Activated naive CD4-positive, alpha-beta T cell treated with anti-CD3 and anti-CD28 coated beads for 36 hours (primary cell): ENCODE results near the gene GNB4. TPM values are rescaled to one million over a fixed set of nuclear protein-coding genes. Genes with fewer than 3 reads are reported as not detected.

Source experiments
- CTCF ChIA-PET: fragments of 350-600 bp; sonication (Branson Sonifier 250); formaldehyde crosslinking; loops from one replicate; lab custom pipeline; 2021; ENCODE audit warnings: antibody characterized with exemption; lab: Charles Lee
- DNase-seq: peaks from one replicate; pipeline ENCODE4 v3.0.0-alpha.2; 2020
- H3K27ac Mint-ChIP-seq: one replicate; pipeline ENCODE4 v1.8.0; 2021; ENCODE audit warnings: mild to moderate bottlenecking, mixed read lengths
- H3K27me3 Mint-ChIP-seq: one replicate; pipeline ENCODE4 v1.8.0; 2021; ENCODE audit warnings: low read depth, mixed read lengths
- H3K36me3 Mint-ChIP-seq: one replicate; pipeline ENCODE4 v1.8.0; 2021; ENCODE audit warnings: low read depth, mixed read lengths
- H3K4me1 Mint-ChIP-seq: one replicate; pipeline ENCODE4 v1.8.0; 2021; ENCODE audit warnings: low read depth, mixed read lengths
- H3K4me3 Mint-ChIP-seq: one replicate; pipeline ENCODE4 v1.8.0; 2021; ENCODE audit warnings: mild to moderate bottlenecking, moderate library complexity, mixed read lengths
- H3K9me3 Mint-ChIP-seq: one replicate; pipeline ENCODE4 v1.8.0; 2021; ENCODE audit warnings: mixed read lengths
- intact Hi-C: fragments of 100-400 bp; cut with micrococcal nuclease; formaldehyde crosslinking; loops from one replicate; pipeline ENCODE4 v1.15.1; 2023
- total RNA-seq, 2 experiments: library from RNA; stranded (reverse); gene quantifications; one replicate each; pipeline ENCODE4 v1.2.3, GENCODE V29; 2021

The GNB4 gene
- total RNA-seq, 2 experiments from 2014 or later = 0.26 to 0.74 TPM

DNA sequence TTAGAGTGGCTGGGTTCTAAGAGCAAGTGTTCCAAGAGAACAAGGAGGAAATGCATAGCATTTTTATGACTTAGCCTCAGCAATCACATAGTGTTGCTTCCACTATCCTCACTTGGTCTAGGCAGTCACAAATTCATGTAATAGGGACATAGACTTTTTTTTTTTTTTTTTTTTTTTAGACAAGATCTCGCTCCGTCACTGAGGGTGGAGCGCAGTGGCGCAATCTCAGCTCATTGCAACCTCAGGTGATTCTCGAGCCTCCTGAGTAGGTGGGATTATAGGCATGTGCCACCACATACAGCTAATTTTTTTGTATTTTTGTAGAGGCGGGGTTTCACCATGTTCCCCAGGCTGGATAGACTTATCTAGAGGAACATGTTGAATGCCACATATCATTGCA is 4.7 kb upstream of the GNB4 start:
- Mint-ChIP-seq H3K4me3 (no peak overlapping the region), H3K36me3 (no peaks in the 10 kb centered on the region), H3K4me1 (peaks cover 4% of the 10 kb centered on the region), H3K27ac (no peak overlapping the region), H3K27me3 (peaks cover 45% of the 10 kb centered on the region), H3K9me3 (no peaks in the 10 kb centered on the region)
- no peak for DNase-seq
- CTCF ChIA-PET = interaction anchor here (0.7 kb wide), 1 partner anchor 92 kb away, joined by 4 read pairs; no protein-coding TSS in a partner anchor
- intact Hi-C loops = no loop called here

DNA sequence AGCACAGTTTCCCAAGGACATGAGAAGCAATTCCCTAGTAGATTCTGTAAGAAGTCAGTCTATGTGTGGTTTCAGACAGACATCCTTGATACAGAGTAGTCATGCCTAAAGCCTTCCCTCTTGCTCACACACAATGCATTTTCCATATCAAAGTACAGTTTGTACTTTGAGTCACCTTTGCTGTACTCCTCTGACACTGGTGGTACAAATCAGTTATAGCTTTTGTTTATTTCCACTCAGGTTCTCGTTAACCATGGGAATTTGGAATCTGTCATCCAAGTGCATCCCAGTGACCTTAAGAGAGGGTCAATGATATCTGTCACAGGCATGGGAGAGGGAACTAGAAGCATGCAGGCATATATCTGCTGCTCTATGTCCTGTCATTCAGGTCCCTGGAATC is 3.6 kb upstream of the GNB4 start:
- intact Hi-C loops = loop anchor here (5.0 kb wide), 1 partner anchor 438 kb away; no protein-coding TSS in a partner anchor
- CTCF ChIA-PET = no interaction called here

DNA sequence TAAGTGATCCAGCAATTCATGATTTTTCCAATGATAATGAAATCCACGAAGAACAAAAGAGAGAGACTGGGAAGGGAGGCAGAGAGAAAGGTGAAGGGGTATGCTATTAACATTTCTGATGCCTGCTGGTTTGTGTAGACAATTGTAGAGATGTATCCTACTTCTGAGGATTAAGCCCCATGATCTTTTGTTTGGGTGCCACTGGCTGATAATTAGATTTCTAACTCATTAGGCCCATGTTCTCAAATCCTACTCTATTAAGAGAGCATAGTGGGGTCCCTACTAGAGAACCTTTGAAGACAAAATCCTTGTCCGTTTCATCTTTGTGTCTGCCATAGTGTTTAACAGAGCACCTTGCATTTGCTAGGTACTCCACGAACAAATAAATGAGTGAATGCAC is 2.7 kb upstream of the GNB4 start:
- Mint-ChIP-seq H3K4me1 (peaks cover 13% of the 10 kb centered on the region), H3K4me3 (no peak overlapping the region), H3K36me3 (no peaks in the 10 kb centered on the region), H3K27me3 (peaks cover 63% of the 10 kb centered on the region), H3K27ac (no peak overlapping the region), H3K9me3 (no peaks in the 10 kb centered on the region)
- intact Hi-C loops = loop anchor here (5.0 kb wide), 1 partner anchor 437 kb away; no protein-coding TSS in a partner anchor
- CTCF ChIA-PET = interaction anchor here (1.1 kb wide), 1 partner anchor 8 kb away, joined by 4 read pairs; no protein-coding TSS in a partner anchor
- no peak for DNase-seq

More for the DNA sequence above, 3.6 kb upstream of the GNB4 start:
- Mint-ChIP-seq H3K27ac (no peak overlapping the region), H3K27me3 (peaks cover 54% of the 10 kb centered on the region), H3K9me3 (no peaks in the 10 kb centered on the region), H3K4me1 (peaks cover 13% of the 10 kb centered on the region), H3K4me3 (no peak overlapping the region), H3K36me3 (no peaks in the 10 kb centered on the region)
- DNase-seq = no peak

DNA sequence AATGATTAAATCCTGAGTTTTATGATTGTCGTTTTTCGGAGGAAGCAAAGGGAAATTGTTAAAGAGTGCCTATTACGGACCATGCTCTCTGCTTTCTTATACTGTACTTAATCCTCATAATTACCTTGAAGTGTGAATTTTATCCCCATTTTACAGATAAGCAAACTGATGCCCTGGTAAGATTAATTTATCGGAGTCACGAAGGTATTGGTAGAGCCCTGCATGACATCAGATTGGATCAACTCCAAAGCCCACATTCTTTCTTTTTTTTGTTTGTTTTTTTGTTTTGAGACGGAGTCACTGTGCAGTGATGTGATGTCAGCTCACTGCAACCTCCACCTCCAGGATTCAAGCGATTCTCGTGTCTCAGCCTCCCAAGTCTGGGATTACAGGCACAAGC is 1.6 kb upstream of the GNB4 start:
- Mint-ChIP-seq H3K4me3 (no peak overlapping the region), H3K9me3 (no peaks in the 10 kb centered on the region), H3K36me3 (no peaks in the 10 kb centered on the region), H3K27ac (no peak overlapping the region), H3K4me1 (peaks cover 13% of the 10 kb centered on the region), H3K27me3 (peaks cover 67% of the 10 kb centered on the region)
- intact Hi-C loops = loop anchor here (5.0 kb wide), 1 partner anchor 436 kb away; no protein-coding TSS in a partner anchor
- CTCF ChIA-PET = interaction anchor here (1.1 kb wide), 1 partner anchor 10 kb away, joined by 4 read pairs; no protein-coding TSS in a partner anchor
- no peak for DNase-seq

DNA sequence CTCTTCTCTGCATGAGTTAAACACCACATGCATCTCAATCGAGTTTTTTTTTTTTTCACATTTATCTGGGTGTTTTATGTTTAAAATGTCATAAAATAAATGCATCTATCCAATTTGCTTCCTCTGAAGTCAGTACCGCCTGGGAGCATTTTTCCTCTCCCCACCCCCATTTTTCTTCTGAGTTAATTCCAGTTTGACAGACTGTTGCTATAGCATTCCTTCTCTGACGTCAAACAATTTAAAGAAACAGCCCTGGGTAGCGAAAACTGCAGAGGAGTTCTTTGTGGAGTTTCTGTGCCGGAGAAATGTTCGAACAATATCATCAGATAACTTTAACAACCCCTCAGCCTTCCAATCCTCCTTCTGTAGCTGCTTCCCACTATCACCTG is 900 bp upstream of the GNB4 start:
- CTCF ChIA-PET = no interaction called here
- no peak overlapping the region for H3K27ac Mint-ChIP-seq
- H3K27me3 Mint-ChIP-seq = peaks cover 69% of the 10 kb centered on the region
- intact Hi-C loops = loop anchor here (5.0 kb wide), 1 partner anchor 435 kb away; no protein-coding TSS in a partner anchor
- peaks cover 13% of the 10 kb centered on the region for H3K4me1 Mint-ChIP-seq
- DNase-seq = no peak
- peak overlapping the region; percentile 70 for H3K4me3 Mint-ChIP-seq
- no peaks in the 10 kb centered on the region for H3K36me3 Mint-ChIP-seq
- H3K9me3 Mint-ChIP-seq = no peaks in the 10 kb centered on the region

DNA sequence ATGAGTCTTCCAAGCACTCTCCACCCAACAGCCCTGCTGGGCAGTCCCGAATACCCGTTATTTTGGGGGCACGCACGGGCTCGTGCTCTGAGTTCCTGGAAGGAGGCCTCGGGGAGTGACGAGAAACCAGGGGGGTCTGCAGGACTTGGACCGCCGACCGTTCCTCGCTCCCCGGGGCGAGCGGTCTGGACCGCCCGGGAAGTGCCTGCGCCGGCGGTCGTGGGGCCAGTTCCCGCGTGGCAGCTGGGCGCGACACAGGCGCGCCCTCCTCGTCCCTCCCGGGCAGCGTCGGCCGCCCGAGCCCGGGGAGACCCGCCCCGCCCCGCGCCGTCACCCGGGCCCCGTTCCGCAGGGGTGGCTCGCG is 387 bp downstream of the GNB4 start:
- H3K27me3 Mint-ChIP-seq = peaks cover 68% of the 10 kb centered on the region
- H3K4me1 Mint-ChIP-seq = peaks cover 13% of the 10 kb centered on the region
- no peak overlapping the region for H3K27ac Mint-ChIP-seq

DNA sequence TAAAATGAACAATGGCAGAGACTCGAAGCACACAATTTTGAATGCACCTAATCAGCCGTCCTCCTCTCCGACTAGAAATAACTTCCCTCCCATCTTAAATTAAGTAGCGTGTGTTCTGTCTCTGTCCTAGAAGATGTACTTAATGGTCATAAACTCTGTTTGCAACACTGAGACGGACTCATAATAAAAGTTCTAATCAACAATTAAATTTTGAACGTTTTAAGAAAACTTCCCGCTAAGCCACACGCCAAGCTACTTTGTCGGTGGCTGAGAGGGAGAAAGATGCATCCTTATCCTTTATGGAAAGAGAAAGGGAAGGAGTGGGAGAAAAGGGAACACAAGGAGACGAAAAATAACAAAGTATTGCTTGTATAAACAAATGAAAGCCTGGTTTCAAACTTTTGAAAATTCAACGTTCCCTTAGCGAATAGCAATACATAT is 989 bp downstream of the GNB4 start:
- Mint-ChIP-seq H3K9me3 (no peaks in the 10 kb centered on the region), H3K4me1 (peaks cover 13% of the 10 kb centered on the region), H3K36me3 (no peaks in the 10 kb centered on the region), H3K27me3 (peaks cover 64% of the 10 kb centered on the region), H3K27ac (no peak overlapping the region), H3K4me3 (peak overlapping the region; percentile 68)
- intact Hi-C loops = loop anchor here (1.0 to 5.0 kb wide), 3 partner anchors 103 to 433 kb away; partner anchors contain the start of genes MFN1 and ZNF639
- no peak for DNase-seq
- CTCF ChIA-PET = interaction anchor here (0.7 kb wide), 1 partner anchor 101 kb away, joined by 3 read pairs; no protein-coding TSS in a partner anchor

More for the DNA sequence above, 387 bp downstream of the GNB4 start:
- Mint-ChIP-seq H3K36me3 (no peaks in the 10 kb centered on the region), H3K9me3 (no peaks in the 10 kb centered on the region), H3K4me3 (peak overlapping the region; percentile 68)
- CTCF ChIA-PET = no interaction called here
- intact Hi-C loops = loop anchor here (1.0 to 5.0 kb wide), 3 partner anchors 104 to 434 kb away; partner anchors contain the start of genes MFN1 and ZNF639
- DNase-seq = no peak

DNA sequence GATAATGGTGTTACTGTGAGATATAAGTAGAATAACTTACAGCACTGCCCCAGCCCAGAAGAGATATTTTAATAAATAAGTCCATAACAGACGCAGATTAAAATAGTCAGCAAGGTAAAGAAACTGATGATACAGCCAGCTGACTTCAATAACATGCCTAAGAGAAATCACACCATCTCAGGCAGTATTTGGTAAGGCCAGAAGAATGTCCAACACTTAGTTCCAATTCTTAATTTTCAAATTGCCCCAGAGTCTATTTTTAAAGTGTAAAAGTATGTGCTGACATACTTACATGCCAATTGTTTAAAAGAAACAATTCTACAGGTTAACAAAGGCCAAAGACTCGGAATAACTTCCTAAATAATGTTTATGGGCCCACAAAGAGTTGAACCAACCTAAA is 1.6 kb downstream of the GNB4 start:
- CTCF ChIA-PET = interaction anchor here (0.5 to 0.7 kb wide), 2 partner anchors 65 to 102 kb away, joined by 3 to 4 read pairs; no protein-coding TSS in a partner anchor

DNA sequence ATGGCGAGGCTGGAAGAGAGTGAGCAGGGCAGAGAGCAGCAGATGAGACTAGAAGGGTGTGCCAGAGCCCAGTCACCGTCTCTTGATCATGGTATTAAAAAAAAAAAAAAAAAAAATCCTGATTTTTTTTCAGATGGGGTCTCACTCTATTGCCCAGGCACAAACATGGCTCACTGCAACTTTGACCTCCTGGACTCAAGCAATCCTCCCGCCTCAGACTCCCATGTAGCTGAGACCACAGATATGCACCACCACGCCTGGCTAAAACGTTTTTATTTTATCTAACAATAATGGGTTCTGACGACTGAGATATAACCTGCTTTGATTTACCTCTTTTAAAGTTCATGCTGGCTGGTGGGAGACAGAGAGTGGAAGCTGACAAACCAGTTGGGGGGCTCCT is 4.0 kb downstream of the GNB4 start:
- no peak overlapping the region for H3K4me3 Mint-ChIP-seq
- CTCF ChIA-PET = no interaction called here
- no peak for DNase-seq
- H3K36me3 Mint-ChIP-seq = no peaks in the 10 kb centered on the region
- no peak overlapping the region for H3K27ac Mint-ChIP-seq
- peaks cover 13% of the 10 kb centered on the region for H3K4me1 Mint-ChIP-seq
- H3K9me3 Mint-ChIP-seq = no peaks in the 10 kb centered on the region
- intact Hi-C loops = no loop called here
- peaks cover 52% of the 10 kb centered on the region for H3K27me3 Mint-ChIP-seq

More for the DNA sequence above, 1.6 kb downstream of the GNB4 start:
- Mint-ChIP-seq H3K4me1 (peaks cover 13% of the 10 kb centered on the region), H3K27ac (no peak overlapping the region), H3K9me3 (no peaks in the 10 kb centered on the region), H3K36me3 (no peaks in the 10 kb centered on the region), H3K4me3 (no peak overlapping the region), H3K27me3 (peaks cover 65% of the 10 kb centered on the region)
- intact Hi-C loops = loop anchor here (1.0 to 5.0 kb wide), 3 partner anchors 102 to 432 kb away; partner anchors contain the start of genes MFN1 and ZNF639
- no peak for DNase-seq

DNA sequence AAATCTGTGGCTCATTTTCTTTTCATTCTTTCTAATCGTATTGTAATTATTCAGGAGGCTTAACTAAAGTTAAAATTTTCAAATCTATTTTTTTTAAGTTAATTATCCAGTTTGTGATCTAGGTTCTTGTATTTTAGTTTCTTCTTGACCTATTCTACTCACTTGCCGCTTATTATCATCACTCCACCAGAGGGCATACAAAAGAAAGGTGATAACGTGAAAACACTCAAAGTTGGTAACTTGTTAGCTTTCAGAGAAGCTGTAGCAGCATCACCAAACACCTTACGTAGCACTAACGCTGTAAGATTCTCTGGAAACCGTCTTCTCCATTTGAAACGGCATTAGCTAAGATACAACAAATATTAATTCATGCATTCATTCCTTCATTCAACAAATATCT is 4.8 kb downstream of the GNB4 start:
- H3K4me3 Mint-ChIP-seq = no peak overlapping the region

DNA sequence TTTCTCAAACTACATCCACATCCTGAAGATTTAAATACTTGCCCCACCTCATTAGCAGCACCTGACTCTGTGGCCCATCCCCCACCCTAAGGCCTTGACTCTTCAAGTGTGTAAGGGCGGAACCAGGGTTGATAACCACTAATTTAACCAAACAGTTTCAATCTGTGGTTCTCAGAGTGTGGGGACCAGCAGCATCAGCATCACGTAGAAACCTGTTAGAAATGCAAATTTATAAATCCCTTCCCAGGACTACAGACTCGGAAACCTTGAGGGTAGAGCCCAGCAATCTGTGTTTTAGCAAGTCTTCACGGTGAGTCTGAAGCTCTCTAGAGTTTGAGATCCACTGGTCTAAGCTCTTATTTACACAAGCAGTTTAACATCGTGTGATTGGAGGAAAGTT is 12.4 kb downstream of the GNB4 start:
- Mint-ChIP-seq H3K9me3 (no peaks in the 10 kb centered on the region), H3K36me3 (no peaks in the 10 kb centered on the region), H3K27me3 (peaks cover 3% of the 10 kb centered on the region), H3K27ac (no peak overlapping the region), H3K4me3 (no peak overlapping the region), H3K4me1 (no peaks in the 10 kb centered on the region)
- DNase-seq = no peak
- intact Hi-C loops = no loop called here
- CTCF ChIA-PET = no interaction called here

More for the DNA sequence above, 4.8 kb downstream of the GNB4 start:
- intact Hi-C loops = loop anchor here (1.0 kb wide), 1 partner anchor 116 kb away; the partner anchor contains the start of gene ACTL6A
- peaks cover 9% of the 10 kb centered on the region for H3K4me1 Mint-ChIP-seq
- no peaks in the 10 kb centered on the region for H3K36me3 Mint-ChIP-seq
- no peak for DNase-seq
- peaks cover 45% of the 10 kb centered on the region for H3K27me3 Mint-ChIP-seq
- no peaks in the 10 kb centered on the region for H3K9me3 Mint-ChIP-seq
- no peak overlapping the region for H3K27ac Mint-ChIP-seq
- CTCF ChIA-PET = no interaction called here

DNA sequence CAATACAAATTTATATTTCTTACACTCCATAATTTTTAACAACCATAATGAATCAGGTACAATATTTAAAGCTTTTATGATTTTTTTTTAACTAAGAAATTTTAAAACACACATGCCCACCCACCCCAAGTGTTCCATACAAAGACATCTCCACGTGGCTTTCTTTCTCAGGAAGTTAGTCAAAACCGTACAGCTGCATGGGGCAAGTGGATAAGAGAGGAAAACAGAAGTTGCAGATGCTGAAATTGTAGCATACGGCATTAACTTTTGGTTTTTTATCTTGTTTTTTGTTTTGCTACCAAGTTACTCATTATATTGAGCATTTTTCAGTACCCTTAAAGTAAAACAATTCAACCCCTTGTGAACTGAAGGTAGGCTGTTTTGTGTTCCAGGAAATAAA is 14.8 kb downstream of the GNB4 start:
- Mint-ChIP-seq H3K27ac (no peak overlapping the region), H3K9me3 (no peaks in the 10 kb centered on the region), H3K4me3 (no peak overlapping the region), H3K27me3 (peaks cover 4% of the 10 kb centered on the region), H3K4me1 (no peaks in the 10 kb centered on the region), H3K36me3 (no peaks in the 10 kb centered on the region)
- CTCF ChIA-PET = interaction anchor here (0.5 kb wide), 1 partner anchor 73 kb away, joined by 3 read pairs; no protein-coding TSS in a partner anchor
- no peak for DNase-seq
- intact Hi-C loops = no loop called here

DNA sequence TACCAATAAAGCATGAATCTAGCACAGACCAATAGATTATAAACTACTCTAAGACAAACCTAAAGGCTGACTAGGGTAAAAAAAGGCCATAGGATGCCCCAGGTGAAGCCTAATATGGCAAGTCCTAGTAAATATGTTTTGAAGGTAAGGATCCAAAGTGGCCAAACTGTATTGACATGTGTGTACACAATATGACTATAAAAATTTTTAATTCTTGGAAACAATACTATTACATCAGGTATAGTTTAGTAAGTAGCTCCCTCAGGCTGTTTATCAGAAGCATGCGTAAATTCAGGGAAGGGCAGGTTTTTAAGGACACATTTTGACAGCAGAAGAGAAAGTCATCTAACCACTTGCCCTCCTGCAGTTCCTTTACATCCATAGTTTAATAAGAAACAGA is 18.8 kb downstream of the GNB4 start:
- no peak overlapping the region for H3K27ac Mint-ChIP-seq
- H3K9me3 Mint-ChIP-seq = no peaks in the 10 kb centered on the region
- no peak overlapping the region for H3K4me3 Mint-ChIP-seq

More for the DNA sequence above, 18.8 kb downstream of the GNB4 start:
- DNase-seq = no peak
- CTCF ChIA-PET = no interaction called here
- H3K36me3 Mint-ChIP-seq = no peaks in the 10 kb centered on the region
- intact Hi-C loops = no loop called here
- peaks cover 6% of the 10 kb centered on the region for H3K27me3 Mint-ChIP-seq
- no peaks in the 10 kb centered on the region for H3K4me1 Mint-ChIP-seq
